Sciatic nerve (tissue), 2 donors: ENCODE data around the gene OCA2. TPM values are rescaled to one million over a fixed set of nuclear protein-coding genes. Genes with fewer than 3 reads are reported as not detected.
A peak's percentile ranks its signal among the peaks of the same experiment; 100 is the strongest.
"Not testable (repeated sequence)": the region's sequence is repeated elsewhere in the genome, so short reads cannot be mapped to it uniquely, and the experiment has no call there.

Experiments
- ATAC-seq: fragments of 200-7000 bp; cut with Tn5 transposase; one replicate; pipeline ENCODE4 v1.9.1; 2020; ENCODE audit warnings: mild to moderate bottlenecking, moderate library complexity
- DNase-seq: peaks from one replicate; pipeline ENCODE4 v3.0.0-alpha.2; 2020; ENCODE audit warnings: low spot score
- intact Hi-C: fragments of 100-400 bp; cut with DNase I; formaldehyde crosslinking; loops from one replicate; pipeline ENCODE4 v1.14.2; 2022
- total RNA-seq: library from RNA; stranded (reverse); fragmentation: NEBNext Ultra II Directional; extraction: Animal tissue kit (Norgen Biotek cat#: 25700); gene quantifications from one replicate; pipeline ENCODE4 v1.2.1, GENCODE V29; 2021
- donor health status: DM: no; HTN: no; CAD: no.
- donor health status: DM: no; HTN: no; CAD: no.

Gene OCA2
- total RNA-seq, 1 donor from 2014 or later, result 0.98 TPM

DNA sequence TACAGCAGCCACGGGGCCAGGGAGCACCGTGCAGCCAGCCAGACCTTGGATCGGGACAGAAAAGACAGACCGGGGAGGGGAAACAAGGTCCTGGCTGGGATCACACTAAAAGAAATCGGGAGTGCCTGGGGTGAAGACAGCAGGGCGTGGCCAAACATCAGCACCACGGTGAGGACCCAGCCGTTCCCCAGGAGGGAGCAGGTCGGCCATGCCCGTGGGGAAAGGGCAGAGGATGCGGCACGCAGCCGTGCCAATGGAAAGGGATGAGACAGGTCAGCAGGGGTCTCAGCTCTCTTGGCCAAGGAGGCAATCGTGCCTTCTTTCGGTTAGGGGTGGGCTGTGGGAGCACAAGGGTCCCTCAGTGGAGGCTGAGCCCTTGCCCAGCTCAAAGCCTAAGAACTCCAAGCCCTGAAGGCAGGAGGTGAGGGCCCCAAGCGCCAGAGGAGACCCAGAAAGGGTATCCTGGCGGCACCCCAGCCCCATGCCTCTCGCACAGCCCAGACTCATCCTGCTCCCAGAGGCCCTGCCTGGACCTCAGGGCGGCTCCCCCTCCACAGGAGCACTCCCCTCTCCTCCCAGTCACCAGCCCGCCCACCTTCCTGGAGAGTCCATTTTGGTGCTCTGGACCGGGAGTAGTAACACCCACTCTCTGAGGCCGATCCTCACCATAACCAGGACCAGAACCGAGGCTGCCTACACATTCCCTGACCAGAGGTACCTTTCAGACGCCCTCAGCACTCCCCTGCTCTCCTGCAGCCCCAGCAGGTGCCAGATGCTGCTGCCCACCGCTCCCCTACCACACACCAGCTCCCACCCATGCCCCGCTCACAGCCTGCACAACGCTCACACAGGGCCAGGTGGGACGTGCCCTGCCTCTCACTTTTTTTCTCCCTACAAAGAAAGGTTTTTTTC is 23.2 kb upstream of the OCA2 start:
- intact Hi-C loops, result no loop called here
- DNase-seq (peak; percentile 38), ATAC-seq (no peak)

- ATAC-seq, intact Hi-C loops: not testable (repeated sequence)
- peak; percentile 22 for DNase-seq
These were observed 22.5 kb upstream of the OCA2 start for GRCh38 chr15:28121577-28121976.

- ATAC-seq (no peak), DNase-seq (no peak)
- intact Hi-C loops, result no loop called here
These were observed 21.2 kb upstream of the OCA2 start for GRCh38 chr15:28120359-28120640.

- intact Hi-C loops, result no loop called here
- DNase-seq (no peak), ATAC-seq (no peak)
These were observed 19.4 kb upstream of the OCA2 start for GRCh38 chr15:28118531-28118930.

GRCh38 chr15:28118083-28118482 is 19.0 kb upstream of the OCA2 start:
- ATAC-seq (no peak), DNase-seq (no peak)
- intact Hi-C loops, result no loop called here

GRCh38 chr15:28117432-28117990 is 18.4 kb upstream of the OCA2 start:
- ATAC-seq (no peak), DNase-seq (no peak)

GRCh38 chr15:28116521-28117431 is 17.7 kb upstream of the OCA2 start:
- intact Hi-C loops, result no loop called here
- DNase-seq (no peak), ATAC-seq (no peak)

More at GRCh38 chr15:28117432-28117990, 18.4 kb upstream of the OCA2 start:
- intact Hi-C loops, result no loop called here

- intact Hi-C loops, result no loop called here
- no peak for ATAC-seq
- DNase-seq, result no peak
These were observed 16.8 kb upstream of the OCA2 start for GRCh38 chr15:28115871-28116270.

DNA sequence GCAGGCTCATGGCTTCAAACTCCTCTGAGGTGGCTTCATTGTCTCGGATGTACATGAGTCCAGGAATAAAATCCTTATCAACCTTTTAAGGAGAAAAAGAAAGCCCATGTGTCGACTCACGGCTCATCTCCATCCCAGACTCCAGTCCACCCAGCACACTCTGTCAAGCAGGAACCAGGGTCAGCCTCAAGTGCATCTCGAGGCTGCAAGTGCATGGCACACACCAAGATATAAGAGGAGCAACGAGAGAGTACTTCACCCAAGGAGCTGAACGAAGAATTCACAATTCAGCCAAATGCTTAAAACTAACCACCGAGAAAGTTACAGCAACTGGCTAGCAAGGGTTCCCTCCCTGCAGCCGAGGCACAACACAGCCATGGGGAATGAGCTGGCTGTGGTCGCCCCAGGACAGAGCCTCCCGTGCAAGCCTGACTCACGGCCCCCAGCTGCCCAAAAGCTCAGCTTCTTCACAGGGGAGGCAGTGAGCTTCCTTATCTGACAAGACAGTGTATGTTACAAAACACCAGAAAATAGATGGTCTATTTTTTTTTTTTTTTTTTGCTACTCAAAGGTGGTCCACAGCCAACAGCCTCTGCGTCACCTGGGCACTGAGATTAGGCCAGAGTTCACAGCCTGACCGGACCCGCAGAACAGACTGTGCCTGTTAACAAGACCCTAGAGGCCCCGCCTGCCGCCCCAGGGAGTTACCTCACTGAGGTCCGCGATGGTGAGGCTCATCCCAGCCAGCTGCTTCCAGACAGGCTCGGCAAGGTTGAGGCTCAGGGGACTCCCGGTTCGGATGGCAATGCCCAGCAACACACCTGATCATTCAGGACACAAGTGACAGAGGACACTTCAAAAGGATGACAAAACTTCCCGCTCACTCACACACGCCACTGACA is 15.9 kb upstream of the OCA2 start:
- DNase-seq (no peak), ATAC-seq (no peak)
- intact Hi-C loops, result no loop called here

DNA sequence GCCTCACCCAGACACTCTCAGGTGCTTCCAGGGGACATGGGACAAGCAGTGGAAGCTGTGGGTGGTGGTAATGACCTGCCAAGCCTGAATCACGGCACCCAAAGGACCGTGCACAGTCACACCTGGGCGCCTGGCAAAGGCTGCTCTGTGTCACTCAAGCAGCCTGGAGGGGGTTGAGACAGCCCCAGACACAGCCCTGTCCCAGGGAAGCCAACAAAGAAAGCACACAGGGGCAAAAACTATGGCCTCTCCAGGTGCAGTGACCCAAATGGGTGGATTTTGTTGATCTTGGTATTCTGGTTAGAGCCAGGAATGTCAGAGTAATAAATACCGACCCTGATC is 15.0 kb upstream of the OCA2 start:
- DNase-seq (no peak), ATAC-seq (no peak)
- intact Hi-C loops, result no loop called here

- DNase-seq (peak; percentile 30), ATAC-seq (no peak)
- intact Hi-C loops, result no loop called here
These were observed 14.4 kb upstream of the OCA2 start for GRCh38 chr15:28113394-28114113.

GRCh38 chr15:28112962-28113361 is 13.8 kb upstream of the OCA2 start:
- ATAC-seq (no peak), DNase-seq (peak; percentile 39)
- intact Hi-C loops, result no loop called here

DNA sequence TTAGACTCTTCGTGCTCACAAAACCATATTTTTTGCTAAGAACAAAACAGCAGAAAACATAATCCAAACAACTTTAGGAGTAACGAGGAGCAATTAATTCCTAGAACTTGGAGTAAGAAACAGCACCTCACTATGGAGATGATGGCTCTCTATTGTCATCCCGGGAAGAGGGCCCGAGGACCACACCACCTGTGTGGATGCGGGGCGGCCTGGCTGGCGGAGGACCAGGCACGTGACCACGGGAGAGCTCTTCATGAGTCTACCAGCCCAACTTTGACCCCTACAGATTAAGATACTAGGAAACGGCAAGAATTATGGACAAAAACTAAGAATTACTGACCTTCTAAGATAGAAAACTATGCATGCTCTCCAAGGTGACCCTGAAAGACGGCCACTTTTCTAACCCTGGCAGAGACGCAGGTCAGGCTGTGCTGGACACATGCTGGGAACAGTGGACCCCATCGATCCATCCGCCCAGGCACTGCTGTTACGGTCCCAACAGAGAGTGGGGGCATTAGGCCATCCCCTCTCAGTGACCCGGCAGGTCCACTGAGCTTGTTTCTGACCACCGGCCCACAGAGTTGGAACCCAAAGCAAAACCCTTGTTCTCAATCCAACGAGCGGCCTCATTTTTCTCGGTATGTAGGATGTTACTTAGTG is 13.1 kb upstream of the OCA2 start:
- ATAC-seq (no peak), DNase-seq (peak; percentile 36)
- intact Hi-C loops, result no loop called here

GRCh38 chr15:28111543-28111942 is 12.4 kb upstream of the OCA2 start:
- intact Hi-C loops, result no loop called here
- DNase-seq (peak; percentile 42), ATAC-seq (no peak)

DNA sequence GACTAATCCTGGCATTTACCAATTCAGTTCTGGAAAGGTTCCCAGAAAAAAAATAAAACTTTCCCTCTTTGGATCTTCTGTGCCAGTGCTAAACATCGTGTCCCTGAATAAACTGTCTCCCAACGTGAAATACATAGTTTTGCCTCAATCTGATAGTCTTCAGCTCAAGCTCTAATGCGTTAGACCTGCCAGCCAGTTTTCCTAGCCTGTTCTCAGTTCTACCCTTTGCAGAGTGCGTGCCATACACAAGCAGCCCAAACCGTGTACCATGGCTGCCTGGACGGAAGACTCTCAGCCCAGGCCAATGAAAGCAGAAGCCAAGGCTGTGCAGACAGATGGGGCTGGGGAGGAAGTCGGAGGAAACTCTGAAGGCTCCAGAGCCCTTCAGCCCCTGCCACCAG is 11.4 kb upstream of the OCA2 start:
- peak; percentile 40 for DNase-seq
- intact Hi-C loops, result no loop called here
- ATAC-seq, result peak; percentile 43

DNA sequence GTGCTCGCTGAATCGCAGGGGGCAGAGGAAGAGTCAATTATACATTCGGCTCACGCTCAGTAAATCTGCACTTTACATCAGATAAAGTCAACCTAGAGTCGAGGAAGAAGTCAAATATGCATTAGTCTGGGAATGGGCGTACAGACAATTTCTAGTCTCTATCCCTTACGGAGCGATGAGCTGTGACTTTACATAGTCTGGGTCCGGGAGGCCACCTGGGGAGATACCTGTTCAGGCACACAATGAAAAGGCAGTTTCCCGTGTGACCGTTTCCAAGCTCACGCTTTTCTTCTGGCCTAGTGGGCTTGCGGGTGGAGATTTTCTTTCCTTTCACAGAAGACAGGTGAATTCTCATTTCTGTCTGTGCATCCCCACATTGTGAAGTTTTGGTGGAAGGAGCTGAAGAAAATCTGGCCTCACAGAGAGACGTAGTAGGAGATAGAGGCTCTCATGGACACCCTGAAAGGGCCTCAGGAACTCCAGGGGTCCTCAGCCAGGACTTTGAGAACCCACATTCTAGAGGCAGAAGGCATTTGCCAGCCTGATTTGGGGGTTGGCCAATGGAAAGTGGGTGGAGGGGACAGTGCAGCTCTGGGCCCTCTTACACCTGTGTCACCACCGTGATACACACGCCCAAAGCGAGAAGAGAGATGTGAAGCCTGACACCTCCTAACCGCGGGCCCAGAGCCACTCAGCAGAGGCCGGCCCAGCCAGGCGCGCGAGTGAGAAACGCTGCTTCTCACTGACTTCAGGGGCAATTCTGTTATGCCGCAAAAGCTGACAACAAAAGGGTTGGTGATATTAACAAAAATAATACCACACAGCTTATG is 10.7 kb upstream of the OCA2 start:
- intact Hi-C loops, result no loop called here
- DNase-seq (peak; percentile 46), ATAC-seq (no peak)

DNA sequence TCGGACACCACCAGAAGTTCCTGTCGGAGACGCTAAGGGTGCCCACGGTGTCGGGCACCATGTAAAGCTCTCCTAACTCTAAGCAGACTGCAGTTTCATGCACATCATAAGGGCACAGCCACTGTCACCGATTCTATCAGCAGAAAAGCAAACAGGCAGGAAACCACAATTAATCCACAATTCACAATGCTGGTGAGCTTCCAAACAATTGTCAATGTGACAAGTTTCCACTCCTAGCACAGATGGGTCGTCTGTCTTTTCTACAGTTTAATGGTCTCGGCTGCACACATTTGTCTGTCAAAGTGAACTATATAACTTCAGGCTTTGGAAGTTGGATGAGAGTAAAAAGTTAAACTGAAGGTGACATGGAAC is 8.8 kb upstream of the OCA2 start:
- intact Hi-C loops, result no loop called here
- DNase-seq (no peak), ATAC-seq (no peak)
